Stimulated activated CD8-positive, alpha-beta memory T cell treated with anti-CD3 and anti-CD28 coated beads, Interleukin-4, amount 100 ng/mL, for 48 hours (primary cell): ENCODE measurements around the gene AUTS2.

Experiments
- DNase-seq: peaks from one replicate; pipeline ENCODE4 v3.0.0-alpha.2; 2020

Gene AUTS2

GRCh38 chr7:69800495-69800894, 202.2 kb downstream of the AUTS2 start:
- no peak for DNase-seq

- DNase-seq: no peak
These were observed 203.7 kb downstream of the AUTS2 start for GRCh38 chr7:69801729-69802682.

GRCh38 chr7:69803699-69804516, 205.6 kb downstream of the AUTS2 start:
- DNase-seq: peak; percentile 21

- DNase-seq: no peak
These were observed 206.7 kb downstream of the AUTS2 start for GRCh38 chr7:69804962-69805361.

- DNase-seq: no peak
These were observed 210.1 kb downstream of the AUTS2 start for GRCh38 chr7:69808391-69808790.

- DNase-seq: no peak
These were observed 213.4 kb downstream of the AUTS2 start for GRCh38 chr7:69811476-69812308.

- DNase-seq: no peak
These were observed 214.5 kb downstream of the AUTS2 start for GRCh38 chr7:69812756-69813155.

GRCh38 chr7:69813637-69814240, 215.5 kb downstream of the AUTS2 start:
- no peak for DNase-seq

GRCh38 chr7:69814421-69814962, 216.2 kb downstream of the AUTS2 start:
- no peak for DNase-seq

- no peak for DNase-seq
These were observed 218.2 kb downstream of the AUTS2 start for GRCh38 chr7:69816501-69816900.

GRCh38 chr7:69817121-69817520, 218.8 kb downstream of the AUTS2 start:
- no peak for DNase-seq

GRCh38 chr7:69817841-69818635, 219.8 kb downstream of the AUTS2 start:
- no peak for DNase-seq

- no peak for DNase-seq
These were observed 220.5 kb downstream of the AUTS2 start for GRCh38 chr7:69818636-69819332.

- no peak for DNase-seq
These were observed 221.0 kb downstream of the AUTS2 start for GRCh38 chr7:69819333-69819705.

GRCh38 chr7:69820479-69821192, 222.4 kb downstream of the AUTS2 start:
- DNase-seq: no peak

- no peak for DNase-seq
These were observed 224.1 kb downstream of the AUTS2 start for GRCh38 chr7:69822386-69822785.

GRCh38 chr7:69823151-69823744, 225.0 kb downstream of the AUTS2 start:
- no peak for DNase-seq

- no peak for DNase-seq
These were observed 227.1 kb downstream of the AUTS2 start for GRCh38 chr7:69825113-69825972.

GRCh38 chr7:69826283-69826682, 228.0 kb downstream of the AUTS2 start:
- DNase-seq: no peak
